Fibroblast of skin of right biceps (primary cell): ENCODE data around the gene PPARA.
A peak's percentile ranks its signal among the peaks of the same experiment; 100 is the strongest.
"Not testable (repeated sequence)": the region's sequence is repeated elsewhere in the genome, so short reads cannot be mapped to it uniquely, and the experiment has no call there.

ENCODE experiments used
- DNase-seq: peaks from one replicate; pipeline ENCODE4 v3.0.0-alpha.2; 2013

The PPARA gene

GRCh38 chr22:46250035-46250782, 99.9 kb downstream of the PPARA start, which contains the start of gene CDPF1:
Gene CDPF1 (minus strand): TSS chr22:46250293. CDS start chr22:46248284, 2,009 bp downstream.
- DNase-seq = peak; percentile 88

GRCh38 chr22:46250783-46251125, 100.4 kb downstream of the PPARA start:
- DNase-seq = no peak

- DNase-seq = no peak
These were observed 100.9 kb downstream of the PPARA start for GRCh38 chr22:46251266-46251665.

- no peak for DNase-seq
These were observed 101.6 kb downstream of the PPARA start for GRCh38 chr22:46251816-46252380.

- DNase-seq = peak; percentile 26
These were observed 106.1 kb downstream of the PPARA start for GRCh38 chr22:46256358-46256958.

GRCh38 chr22:46259374-46259773, 109.0 kb downstream of the PPARA start:
- DNase-seq = no peak

- DNase-seq = no peak
These were observed 109.7 kb downstream of the PPARA start for GRCh38 chr22:46260038-46260437.

- peak; percentile 56 for DNase-seq
These were observed 112.3 kb downstream of the PPARA start for GRCh38 chr22:46262449-46263215.

- DNase-seq = no peak
These were observed 112.9 kb downstream of the PPARA start, which contains the start of gene PKDREJ for GRCh38 chr22:46263216-46263590. Gene PKDREJ (minus strand): TSS chr22:46263343. CDS start chr22:46263322, 21 bp downstream.

GRCh38 chr22:46264520-46264919, 114.2 kb downstream of the PPARA start:
- not testable (repeated sequence) for DNase-seq

GRCh38 chr22:46265627-46266026, 115.3 kb downstream of the PPARA start:
- not testable (repeated sequence) for DNase-seq

GRCh38 chr22:46267431-46268279, 117.3 kb downstream of the PPARA start, which contains the start of gene TTC38:
Gene TTC38 (plus strand): TSS chr22:46268008. CDS start chr22:46268040, 32 bp downstream.
- peak; percentile 80 for DNase-seq

- no peak for DNase-seq
These were observed 119.2 kb downstream of the PPARA start for GRCh38 chr22:46269564-46269963.

GRCh38 chr22:46272196-46272595, 121.9 kb downstream of the PPARA start:
- no peak for DNase-seq

GRCh38 chr22:46272762-46273431, 122.6 kb downstream of the PPARA start:
- no peak for DNase-seq

- no peak for DNase-seq
These were observed 123.3 kb downstream of the PPARA start for GRCh38 chr22:46273432-46274148.

GRCh38 chr22:46274381-46274780, 124.1 kb downstream of the PPARA start:
- no peak for DNase-seq

GRCh38 chr22:46275455-46276122, 125.3 kb downstream of the PPARA start:
- no peak for DNase-seq

- DNase-seq = no peak
These were observed 126.2 kb downstream of the PPARA start for GRCh38 chr22:46276563-46276962.
